Mammary epithelial cell (primary cell): ENCODE measurements around the gene ANKRD55.

Experiments used
- CTCF ChIP-seq, 2 donors: IDR thresholded peaks in 1 of 2; conservative IDR thresholded peaks in 1 of 2; 2 replicates each; pipeline ENCODE4 v1.5.1; 2011 to 2012; ENCODE audit warnings: inconsistent platforms in 2 of 2, low read length in 2 of 2, mild to moderate bottlenecking in 2 of 2, control low read depth in 1 of 2, low read depth in 1 of 2; ENCODE audit not compliant: insufficient read depth in 1 of 2; ENCODE audit errors: extremely low read depth in 1 of 2
- EZH2 ChIP-seq: IDR thresholded peaks from 2 replicates; pipeline ENCODE4 v1.6.1; 2012; ENCODE audit warnings: low read length, inconsistent platforms, borderline replicate concordance

GRCh38 chr5:56279291-56279690 lies 46.2 kb upstream of the ANKRD55 start:
- TF ChIP-seq CTCF (conservative IDR thresholded peaks at IDR 0.05 in 1 of 2, IDR thresholded peaks at IDR 0.05 in 1 of 2; ENCODE audit: extremely low read depth in 1 of 2, insufficient read depth in 1 of 2, low read depth in 1 of 2, low read length in 2 of 2) (no peak), EZH2 (no peak)
